OCI-LY7 (cell line): ENCODE measurements around the gene PAXX. TPM values are rescaled to one million over a fixed set of nuclear protein-coding genes. Genes with fewer than 3 reads are reported as not detected.

ENCODE experiments used
- BruUV-seq: library from RNA; stranded (reverse); fragments of 400-500 nt; replicated peaks from 2 replicates; lab custom pipeline; 2021; lab: Mats Ljungman, UMichigan
- CTCF ChIA-PET: fragments of 300-600 bp; sonication (Branson Sonifier 250); formaldehyde crosslinking; loops from one replicate; lab custom pipeline; 2022; ENCODE audit warnings: antibody characterized with exemption; ENCODE audit not compliant: unreplicated experiment; lab: Charles Lee
- POLR2A ChIA-PET: fragments of 300-600 bp; sonication (Branson Sonifier 250); formaldehyde crosslinking; loops from one replicate; lab custom pipeline; 2022; ENCODE audit warnings: antibody characterized with exemption; lab: Charles Lee
- DNase-seq: peaks from one replicate; pipeline ENCODE4 v3.0.0-alpha.2; 2015; ENCODE audit warnings: low spot score
- H2AFZ ChIP-seq: fragments of 200-600 bp; sonication (generic), shearing (Covaris generic); 2 replicates; pipeline ENCODE4 v1.6.1; 2014; ENCODE audit warnings: mild to moderate bottlenecking, antibody characterized with exemption, low read length, moderate library complexity
- H3K27ac ChIP-seq: fragments of 200-600 bp; sonication (generic); 2 replicates; pipeline ENCODE4 v1.5.1; 2014; ENCODE audit warnings: mixed run types, low read depth, mild to moderate bottlenecking, moderate library complexity, low read length, inconsistent platforms; ENCODE audit not compliant: poor library complexity, severe bottlenecking
- H3K36me3 ChIP-seq: fragments of 200-600 bp; sonication (generic); 2 replicates; pipeline ENCODE4 v1.6.1; 2014; ENCODE audit warnings: mild to moderate bottlenecking, antibody characterized with exemption, low read length, moderate library complexity, mixed read lengths; ENCODE audit not compliant: insufficient read depth
- H3K4me1 ChIP-seq: fragments of 200-600 bp; sonication (generic); 2 replicates; pipeline ENCODE4 v1.5.1; 2014; ENCODE audit warnings: mild to moderate bottlenecking, low read length; ENCODE audit not compliant: insufficient read depth, poor library complexity, severe bottlenecking
- H3K4me2 ChIP-seq: fragments of 200-600 bp; sonication (generic); 2 replicates; pipeline ENCODE4 v1.6.1; 2014; ENCODE audit warnings: mild to moderate bottlenecking, low read length
- H3K4me3 ChIP-seq: fragments of 200-600 bp; sonication (generic); 2 replicates; pipeline ENCODE4 v1.5.1; 2014; ENCODE audit warnings: mild to moderate bottlenecking, low read depth, low read length; ENCODE audit not compliant: poor library complexity, severe bottlenecking
- H3K79me2 ChIP-seq: fragments of 200-600 bp; sonication (generic); 2 replicates; pipeline ENCODE4 v1.6.1; 2016; ENCODE audit warnings: low read depth, mild to moderate bottlenecking, low read length, moderate library complexity, mixed read lengths; ENCODE audit not compliant: insufficient read depth
- H3K9me2 ChIP-seq: fragments of 200-600 bp; sonication (generic); 2 replicates; pipeline ENCODE4 v1.6.1; 2016; ENCODE audit warnings: mild to moderate bottlenecking, low read length, mixed read lengths; ENCODE audit not compliant: insufficient read depth
- H3K9me3 ChIP-seq: fragments of 200-600 bp; sonication (generic); 2 replicates; pipeline ENCODE4 v1.6.1; 2014; ENCODE audit warnings: mild to moderate bottlenecking, mixed run types, low read length, mixed read lengths
- H4K20me1 ChIP-seq: fragments of 200-600 bp; sonication (generic); 2 replicates; pipeline ENCODE4 v1.6.1; 2014; ENCODE audit warnings: mild to moderate bottlenecking, antibody characterized with exemption, low read length, moderate library complexity, mixed read lengths; ENCODE audit not compliant: insufficient read depth
- CTCF ChIP-seq: fragments of 200-600 bp; sonication (generic); conservative IDR thresholded peaks from 2 replicates; pipeline ENCODE4 v1.5.1; 2014; ENCODE audit warnings: mild to moderate bottlenecking, antibody characterized with exemption, low read length, moderate library complexity, mixed read lengths
- EZH2phosphoT487 ChIP-seq: fragments of 200-600 bp; sonication (generic); IDR thresholded peaks from 2 replicates; pipeline ENCODE4 v1.6.1; 2018; ENCODE audit warnings: low read depth, borderline replicate concordance, mild to moderate bottlenecking, mixed run types, antibody characterized with exemption, low read length, moderate library complexity, mixed read lengths
- intact Hi-C: fragments of 100-400 bp; cut with micrococcal nuclease; formaldehyde crosslinking; loops from one replicate; pipeline ENCODE4 v1.10.0; 2022; ENCODE audit not compliant: unreplicated experiment
- total RNA-seq, 2 experiments: library from RNA; depleted of rRNA in 1 of 2; stranded (reverse); fragments of >200 nt in 1 of 2; shearing (Covaris generic) in 1 of 2; gene quantifications; 2 replicates each; pipeline ENCODE4 v1.2.3, GENCODE V29; 2014 to 2022

Gene PAXX
- total RNA-seq, 2 experiments from 2014 or later: 45.7 to 63.5 TPM

- H3K9me3 ChIP-seq: no peaks in the 10 kb centered on the region
- H3K9me2 ChIP-seq: no peaks in the 10 kb centered on the region
- intact Hi-C loops: no loop called here
- ChIA-PET CTCF (no interaction called here), POLR2A (no interaction called here)
- H3K4me2 ChIP-seq: no peak overlapping the region
- no TSS peak for BruUV-seq
- no peak for DNase-seq
- no peaks in the 10 kb centered on the region for H3K79me2 ChIP-seq
- H3K27ac ChIP-seq: no peak overlapping the region
- H2AFZ ChIP-seq: no peak overlapping the region
- no peak overlapping the region for H3K4me3 ChIP-seq
- H4K20me1 ChIP-seq: no peaks in the 10 kb centered on the region
- peaks cover 37% of the 10 kb centered on the region for H3K4me1 ChIP-seq
- no peaks in the 10 kb centered on the region for H3K36me3 ChIP-seq
- TF ChIP-seq CTCF: no peak
- no peak for TF ChIP-seq EZH2phosphoT487
These were observed 34.6 kb downstream of the PAXX start for GRCh38 chr9:137026828-137027227.

- H3K9me3 ChIP-seq: no peaks in the 10 kb centered on the region
- H3K36me3 ChIP-seq: no peaks in the 10 kb centered on the region
- CTCF ChIA-PET: no interaction called here
- DNase-seq: no peak
- H2AFZ ChIP-seq: peak within 1 kb of the TSS; percentile 80; the same call in 1 of the 2 replicates
- H4K20me1 ChIP-seq: no peaks in the 10 kb centered on the region
- intact Hi-C loops: loop anchor here (2.0 kb wide), 2 partner anchors 141 to 237 kb away; partner anchors contain the start of genes TMEM141 and TRAF2
- TF ChIP-seq CTCF (no peak), EZH2phosphoT487 (no peak)
- POLR2A ChIA-PET: interaction anchor here (2.1 kb wide), 1 partner anchor 42 kb away, joined by 4 read pairs; no protein-coding TSS in a partner anchor
- no peaks in the 10 kb centered on the region for H3K79me2 ChIP-seq
- peaks cover 45% of the 10 kb centered on the region for H3K4me1 ChIP-seq
- H3K27ac ChIP-seq: peak within 1 kb of the TSS; percentile 8
- peak within 1 kb of the TSS; percentile 65 for H3K4me3 ChIP-seq
- no peaks in the 10 kb centered on the region for H3K9me2 ChIP-seq
- peak within 1 kb of the TSS; percentile 84 for H3K4me2 ChIP-seq
- BruUV-seq: no TSS peak
These were observed 35.4 kb downstream of the PAXX start, which contains the start of gene ABCA2 for GRCh38 chr9:137027369-137028262. ABCA2 (minus strand) TSS chr9:137028237; CDS start chr9:137028140, 97 bp downstream.
